H9 (cell line): ENCODE measurements around the gene RUNX2. TPM values are rescaled to one million over a fixed set of nuclear protein-coding genes. Genes with fewer than 3 reads are reported as not detected.

ENCODE experiments used
- DNase-seq: peaks from one replicate; pipeline ENCODE4 v3.0.0-alpha.2; 2017
- H2AFZ ChIP-seq: one replicate; pipeline ENCODE4 v1.6.1; 2013; ENCODE audit warnings: mild to moderate bottlenecking, low read length, control low read depth, moderate library complexity
- H2AK5ac ChIP-seq: 2 replicates; pipeline ENCODE4 v1.6.1; 2013; ENCODE audit warnings: low read length, control low read depth, mixed read lengths; ENCODE audit not compliant: insufficient read length
- H2BK120ac ChIP-seq: one replicate; pipeline ENCODE4 v1.6.1; 2013; ENCODE audit warnings: low read depth, mild to moderate bottlenecking, low read length, control low read depth, inconsistent platforms; ENCODE audit not compliant: poor library complexity, severe bottlenecking
- H2BK12ac ChIP-seq: 2 replicates; pipeline ENCODE4 v1.6.1; 2013; ENCODE audit warnings: low read length, control low read depth, mixed read lengths, low read depth; ENCODE audit not compliant: insufficient read length
- H2BK15ac ChIP-seq: 2 replicates; pipeline ENCODE4 v1.6.1; 2013; ENCODE audit warnings: low read depth, low read length, control low read depth
- H2BK20ac ChIP-seq: one replicate; pipeline ENCODE4 v1.6.1; 2013; ENCODE audit warnings: low read depth, mild to moderate bottlenecking, low read length, control low read depth, inconsistent platforms; ENCODE audit not compliant: poor library complexity, severe bottlenecking
- H2BK5ac ChIP-seq: 2 replicates; pipeline ENCODE4 v1.6.1; 2013; ENCODE audit warnings: low read length, control low read depth, mixed read lengths; ENCODE audit not compliant: insufficient read length
- H3K14ac ChIP-seq: 2 replicates; pipeline ENCODE4 v1.6.1; 2013; ENCODE audit warnings: low read length, control low read depth; ENCODE audit not compliant: insufficient read depth
- H3K18ac ChIP-seq: 2 replicates; pipeline ENCODE4 v1.6.1; 2013; ENCODE audit warnings: low read depth, mild to moderate bottlenecking, mixed read lengths, low read length, control low read depth; ENCODE audit not compliant: insufficient read length
- H3K23ac ChIP-seq: 2 replicates; pipeline ENCODE4 v1.6.1; 2013; ENCODE audit warnings: low read length, control low read depth, mixed read lengths, low read depth; ENCODE audit not compliant: insufficient read length
- H3K23me2 ChIP-seq: 2 replicates; pipeline ENCODE4 v1.6.1; 2013; ENCODE audit warnings: low read depth, mild to moderate bottlenecking, mixed read lengths, low read length, control low read depth; ENCODE audit not compliant: insufficient read length, poor library complexity, severe bottlenecking
- H3K27ac ChIP-seq: 2 replicates; pipeline ENCODE4 v1.5.1; 2013; ENCODE audit warnings: low read length, control low read depth, mixed read lengths, low read depth; ENCODE audit not compliant: insufficient read length
- H3K27me3 ChIP-seq: 2 replicates; pipeline ENCODE4 v1.6.1; 2013; ENCODE audit warnings: low read length, control low read depth, inconsistent platforms; ENCODE audit not compliant: insufficient read depth
- H3K4ac ChIP-seq: 2 replicates; pipeline ENCODE4 v1.6.1; 2013; ENCODE audit warnings: low read depth, mild to moderate bottlenecking, control low read depth, inconsistent platforms, low read length, moderate library complexity
- H3K4me1 ChIP-seq: 2 replicates; pipeline ENCODE4 v1.6.1; 2013; ENCODE audit warnings: low read length, control low read depth, inconsistent platforms; ENCODE audit not compliant: insufficient read depth
- H3K4me2 ChIP-seq: 2 replicates; pipeline ENCODE4 v1.6.1; 2013; ENCODE audit warnings: low read length, control low read depth, mixed read lengths; ENCODE audit not compliant: insufficient read length, insufficient read depth
- H3K56ac ChIP-seq: 2 replicates; pipeline ENCODE4 v1.6.1; 2013; ENCODE audit warnings: low read depth, mild to moderate bottlenecking, mixed read lengths, low read length, control low read depth; ENCODE audit not compliant: insufficient read length
- H3K79me1 ChIP-seq: 2 replicates; pipeline ENCODE4 v1.6.1; 2013; ENCODE audit warnings: low read depth, mild to moderate bottlenecking, moderate library complexity, low read length, control low read depth, inconsistent platforms; ENCODE audit not compliant: insufficient read depth, poor library complexity, severe bottlenecking
- H3K79me2 ChIP-seq: 2 replicates; pipeline ENCODE4 v1.6.1; 2013; ENCODE audit warnings: low read length, control low read depth, inconsistent platforms; ENCODE audit not compliant: insufficient read depth
- H3K9ac ChIP-seq: 2 replicates; pipeline ENCODE4 v1.6.1; 2013; ENCODE audit warnings: low read length, control low read depth, mixed read lengths; ENCODE audit not compliant: insufficient read length; ENCODE audit errors: extremely low read depth
- H3K9me3 ChIP-seq: one replicate; pipeline ENCODE4 v1.6.1; 2013; ENCODE audit warnings: low read depth, low read length, inconsistent platforms; ENCODE audit not compliant: control insufficient read depth
- H3T11ph ChIP-seq: one replicate; pipeline ENCODE4 v1.6.1; 2013; ENCODE audit warnings: mild to moderate bottlenecking, low read length, control low read depth, inconsistent platforms
- H4K20me1 ChIP-seq: one replicate; pipeline ENCODE4 v1.6.1; 2013; ENCODE audit not compliant: control insufficient read depth, insufficient read length, insufficient read depth
- H4K5ac ChIP-seq: 2 replicates; pipeline ENCODE4 v1.6.1; 2013; ENCODE audit warnings: low read depth, mild to moderate bottlenecking, mixed read lengths, low read length, control low read depth; ENCODE audit not compliant: insufficient read length
- H4K8ac ChIP-seq: replicated peaks from 2 replicates; pipeline ENCODE4 v1.6.1; 2013; ENCODE audit warnings: low read length, control low read depth, mixed read lengths, low read depth; ENCODE audit not compliant: insufficient read length
- H4K91ac ChIP-seq: 2 replicates; pipeline ENCODE4 v1.6.1; 2013; ENCODE audit warnings: low read depth, mild to moderate bottlenecking, moderate library complexity, mixed read lengths, low read length, control low read depth; ENCODE audit not compliant: insufficient read length
- H3K27ac Mint-ChIP-seq, 3 experiments: 2 replicates in 2 of 3; 3 replicates in 1 of 3; pipeline ENCODE4 v1.8.0; 2020 to 2021; ENCODE audit warnings: mixed read lengths in 3 of 3, mild to moderate bottlenecking in 1 of 3, moderate library complexity in 1 of 3
- H3K27me3 Mint-ChIP-seq: 2 replicates; pipeline ENCODE4 v1.8.0; 2021; ENCODE audit warnings: low read depth, mild to moderate bottlenecking, moderate library complexity, mixed read lengths
- H3K36me3 Mint-ChIP-seq, 3 experiments: 2 replicates in 2 of 3; 3 replicates in 1 of 3; pipeline ENCODE4 v1.8.0; 2020 to 2021; ENCODE audit warnings: low read depth in 3 of 3, mixed read lengths in 3 of 3; ENCODE audit not compliant: insufficient read depth in 1 of 3
- H3K4me1 Mint-ChIP-seq, 2 experiments: 2 replicates each; pipeline ENCODE4 v1.8.0; 2020; ENCODE audit warnings: mixed read lengths in 2 of 2
- H3K4me3 Mint-ChIP-seq, 2 experiments: 2 replicates in 1 of 2; 3 replicates in 1 of 2; pipeline ENCODE4 v1.8.0; 2020 to 2021; ENCODE audit warnings: mild to moderate bottlenecking in 2 of 2, mixed read lengths in 2 of 2, moderate library complexity in 1 of 2
- H3K9me3 Mint-ChIP-seq, 2 experiments: 2 replicates in 1 of 2; 3 replicates in 1 of 2; pipeline ENCODE4 v1.8.0; 2020; ENCODE audit warnings: mild to moderate bottlenecking in 2 of 2, mixed read lengths in 2 of 2, moderate library complexity in 1 of 2
- CTCF ChIP-seq: fragments of 200-600 bp; sonication (generic); conservative IDR thresholded peaks from 3 replicates; pipeline ENCODE4 v1.8.0; 2021; ENCODE audit warnings: antibody characterized with exemption, mild to moderate bottlenecking
- whole genome bisulfite sequencing: extraction: QIAGEN DNeasy Blood & Tissue Kit; methylation state at CpG from one replicate; pipeline ENCODE4 v1.1.7; 2013; ENCODE audit warnings: missing lambda C conversion rate, low lambda C conversion rate, mixed read lengths; ENCODE audit not compliant: insufficient read length; ENCODE audit errors: extremely low coverage; 5-methylcytosine and 5-hydroxymethylcytosine counted together
- total RNA-seq: library from RNA; stranded (reverse); gene quantifications from 2 replicates; pipeline ENCODE4 v1.2.1, GENCODE V29; 2021

RUNX2 gene
- total RNA-seq, 1 experiment from 2014 or later, result 0.15 TPM

- no CpG with 5 or more reads among the region's 1 CpG for WGBS
- H2AK5ac ChIP-seq, result no peak overlapping the region
- no peak overlapping the region for H4K91ac ChIP-seq
- no peak overlapping the region for H3K9ac ChIP-seq
- H3T11ph ChIP-seq, result no peak overlapping the region
- H2BK20ac ChIP-seq, result no peak overlapping the region
- no peak overlapping the region for H3K14ac ChIP-seq
- H3K56ac ChIP-seq, result no peak overlapping the region
- no peak overlapping the region for H2BK120ac ChIP-seq
- H2AFZ ChIP-seq, result no peak overlapping the region
- H3K4me1 ChIP-seq, result no peaks in the 10 kb centered on the region
- H3K18ac ChIP-seq, result no peak overlapping the region
- no peaks in the 10 kb centered on the region for H3K79me1 ChIP-seq
- Mint-ChIP-seq H3K4me3 (no peak overlapping the region), H3K27ac (no peak overlapping the region), H3K4me1 (no peaks in the 10 kb centered on the region; a peak in 1 of 4 replicates), H3K9me3 (peaks cover 0 to 2% of the 10 kb centered on the region in 2 experiments; a peak in 1 of 5 replicates), H3K36me3 (peaks cover 0 to 2% (median 0%) of the 10 kb centered on the region in 3 experiments; a peak in 1 of 7 replicates), H3K27me3 (peaks cover 54% of the 10 kb centered on the region)
- H3K27me3 ChIP-seq, result peaks cover 11% of the 10 kb centered on the region; the same call in 1 of the 2 replicates
- H3K4ac ChIP-seq, result no peak overlapping the region
- no peak overlapping the region for H3K4me2 ChIP-seq
- TF ChIP-seq CTCF, result no peak
- no peaks in the 10 kb centered on the region for H3K23me2 ChIP-seq
- H3K79me2 ChIP-seq, result no peaks in the 10 kb centered on the region
- H3K27ac ChIP-seq, result no peak overlapping the region
- H3K9me3 ChIP-seq, result no peaks in the 10 kb centered on the region
- no peak for DNase-seq
- no peak overlapping the region for H4K8ac ChIP-seq
- H4K20me1 ChIP-seq, result no peaks in the 10 kb centered on the region
- H2BK5ac ChIP-seq, result no peak overlapping the region
- H4K5ac ChIP-seq, result no peak overlapping the region
- H2BK15ac ChIP-seq, result no peak overlapping the region
- no peak overlapping the region for H2BK12ac ChIP-seq
- no peak overlapping the region for H3K23ac ChIP-seq
These were observed 330.3 kb downstream of the RUNX2 start for GRCh38 chr6:45658400-45658799.
